ENCODE measurements around the gene RUNX2. TPM values are rescaled to one million over a fixed set of nuclear protein-coding genes. Genes with fewer than 3 reads are reported as not detected.

RUNX2 gene
- total RNA-seq, 4 donors from 2014 or later: 0.26 to 6.2 (median 2.1) TPM

DNA sequence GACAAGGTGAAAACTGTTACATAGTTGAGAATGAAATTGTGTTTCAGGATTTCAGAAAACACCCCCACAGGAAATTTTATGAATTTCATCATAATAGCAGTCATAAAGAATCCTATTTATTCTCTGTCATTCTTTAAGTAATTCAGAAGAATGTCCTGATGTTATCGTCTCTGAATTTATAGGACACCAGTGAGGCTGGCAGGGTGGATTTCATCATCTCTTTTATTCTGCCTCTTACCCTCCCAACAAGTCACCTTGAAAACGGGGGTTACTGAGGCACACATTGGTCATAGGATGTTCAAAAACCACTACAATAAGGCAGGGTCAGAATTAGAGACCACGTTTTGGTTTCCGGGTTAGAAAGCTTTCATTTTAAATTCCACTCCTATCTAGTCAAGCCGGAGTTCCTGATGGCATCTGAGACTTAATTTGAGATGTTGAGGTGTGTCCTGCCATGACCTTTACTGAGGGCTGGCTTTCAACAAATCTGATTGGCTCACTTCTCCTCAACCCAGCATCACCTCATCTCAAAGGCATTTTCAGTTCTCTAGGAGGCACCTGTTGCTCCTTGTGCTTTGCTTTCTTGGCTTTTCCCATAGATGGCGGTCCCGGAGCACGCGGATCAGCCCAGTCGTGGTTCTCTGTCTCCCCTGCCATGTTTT is 280.3 kb downstream of the RUNX2 start:
- intact Hi-C loops (cut with DNase I; ENCODE audit: low total_unique reads): no loop called here
- no peak for DNase-seq
- H3K4me3 ChIP-seq: no peak overlapping the region
- TF ChIP-seq POLR2A (IDR thresholded peaks at IDR 0.05): no peak
- TF ChIP-seq, protein P1, sequence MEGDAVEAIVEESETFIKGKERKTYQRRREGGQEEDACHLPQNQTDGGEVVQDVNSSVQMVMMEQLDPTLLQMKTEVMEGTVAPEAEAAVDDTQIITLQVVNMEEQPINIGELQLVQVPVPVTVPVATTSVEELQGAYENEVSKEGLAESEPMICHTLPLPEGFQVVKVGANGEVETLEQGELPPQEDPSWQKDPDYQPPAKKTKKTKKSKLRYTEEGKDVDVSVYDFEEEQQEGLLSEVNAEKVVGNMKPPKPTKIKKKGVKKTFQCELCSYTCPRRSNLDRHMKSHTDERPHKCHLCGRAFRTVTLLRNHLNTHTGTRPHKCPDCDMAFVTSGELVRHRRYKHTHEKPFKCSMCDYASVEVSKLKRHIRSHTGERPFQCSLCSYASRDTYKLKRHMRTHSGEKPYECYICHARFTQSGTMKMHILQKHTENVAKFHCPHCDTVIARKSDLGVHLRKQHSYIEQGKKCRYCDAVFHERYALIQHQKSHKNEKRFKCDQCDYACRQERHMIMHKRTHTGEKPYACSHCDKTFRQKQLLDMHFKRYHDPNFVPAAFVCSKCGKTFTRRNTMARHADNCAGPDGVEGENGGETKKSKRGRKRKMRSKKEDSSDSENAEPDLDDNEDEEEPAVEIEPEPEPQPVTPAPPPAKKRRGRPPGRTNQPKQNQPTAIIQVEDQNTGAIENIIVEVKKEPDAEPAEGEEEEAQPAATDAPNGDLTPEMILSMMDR (IDR thresholded peaks at IDR 0.05): no peak
- no peak overlapping the region for H3K27ac ChIP-seq
- H3K36me3 ChIP-seq: no peaks in the 10 kb centered on the region
- H3K9me3 ChIP-seq: no peaks in the 10 kb centered on the region
- H3K27me3 ChIP-seq: no peaks in the 10 kb centered on the region
- no peaks in the 10 kb centered on the region for H3K4me1 ChIP-seq

- H3K9me3 ChIP-seq: no peaks in the 10 kb centered on the region
- intact Hi-C loops (cut with DNase I; ENCODE audit: low total_unique reads): no loop called here
- no peak for TF ChIP-seq POLR2A (IDR thresholded peaks at IDR 0.05)
- H3K27me3 ChIP-seq: no peaks in the 10 kb centered on the region
- H3K4me1 ChIP-seq: no peaks in the 10 kb centered on the region
- H3K27ac ChIP-seq: no peak overlapping the region
- no peak for DNase-seq
- no peak overlapping the region for H3K4me3 ChIP-seq
- H3K36me3 ChIP-seq: no peaks in the 10 kb centered on the region
Observed at GRCh38 chr6:45609141-45609638, 281.1 kb downstream of the RUNX2 start.

DNA sequence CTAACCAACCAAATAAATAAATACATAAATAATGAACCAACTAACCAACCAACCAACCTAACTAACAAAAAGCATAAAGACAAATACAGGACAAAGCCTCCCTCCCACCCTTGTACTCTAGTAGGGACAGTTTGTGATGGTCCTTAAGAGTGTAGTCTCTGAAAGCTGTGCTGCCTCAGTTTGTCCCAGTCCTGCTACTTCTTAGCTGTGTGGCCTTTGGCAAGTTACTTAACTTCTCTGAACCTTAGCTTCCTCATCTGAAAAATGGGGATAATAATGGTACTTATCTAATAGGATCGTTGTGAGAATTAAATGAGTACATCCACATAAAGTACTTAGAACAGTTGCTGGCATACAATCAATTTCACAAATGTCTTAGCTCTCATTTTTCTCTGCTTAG is 282.2 kb downstream of the RUNX2 start:
- no peak for DNase-seq
- no peaks in the 10 kb centered on the region for H3K9me3 ChIP-seq
- intact Hi-C loops (cut with DNase I; ENCODE audit: low total_unique reads): no loop called here

GRCh38 chr6:45610832-45611231 is 282.7 kb downstream of the RUNX2 start:
- Histone ChIP-seq H3K9me3 (no peaks in the 10 kb centered on the region), H3K4me3 (no peak overlapping the region), H3K4me1 (no peaks in the 10 kb centered on the region), H3K27me3 (no peaks in the 10 kb centered on the region), H3K36me3 (no peaks in the 10 kb centered on the region), H3K27ac (no peak overlapping the region)
- TF ChIP-seq, protein P1 (IDR thresholded peaks at IDR 0.05): no peak
- TF ChIP-seq POLR2A (IDR thresholded peaks at IDR 0.05): no peak
- intact Hi-C loops (cut with DNase I; ENCODE audit: low total_unique reads): no loop called here
- DNase-seq: no peak

More for the DNA sequence above, 282.2 kb downstream of the RUNX2 start:
- TF ChIP-seq, protein P1 (IDR thresholded peaks at IDR 0.05): no peak
- Histone ChIP-seq H3K27me3 (no peaks in the 10 kb centered on the region), H3K4me1 (no peaks in the 10 kb centered on the region), H3K36me3 (no peaks in the 10 kb centered on the region), H3K4me3 (no peak overlapping the region), H3K27ac (no peak overlapping the region)

GRCh38 chr6:45611491-45611890 is 283.4 kb downstream of the RUNX2 start:
- H3K27ac ChIP-seq: no peak overlapping the region

More at GRCh38 chr6:45611491-45611890, 283.4 kb downstream of the RUNX2 start:
- Histone ChIP-seq H3K9me3 (no peaks in the 10 kb centered on the region), H3K4me1 (no peaks in the 10 kb centered on the region), H3K36me3 (no peaks in the 10 kb centered on the region), H3K4me3 (no peak overlapping the region), H3K27me3 (no peaks in the 10 kb centered on the region)
- intact Hi-C loops (cut with DNase I; ENCODE audit: low total_unique reads): no loop called here
- no peak for TF ChIP-seq POLR2A (IDR thresholded peaks at IDR 0.05)
- TF ChIP-seq, protein P1 (IDR thresholded peaks at IDR 0.05): no peak
- DNase-seq: no peak

Measured in uterus (tissue), 4 donors.